ENCODE data around the gene CRB3.

DNA sequence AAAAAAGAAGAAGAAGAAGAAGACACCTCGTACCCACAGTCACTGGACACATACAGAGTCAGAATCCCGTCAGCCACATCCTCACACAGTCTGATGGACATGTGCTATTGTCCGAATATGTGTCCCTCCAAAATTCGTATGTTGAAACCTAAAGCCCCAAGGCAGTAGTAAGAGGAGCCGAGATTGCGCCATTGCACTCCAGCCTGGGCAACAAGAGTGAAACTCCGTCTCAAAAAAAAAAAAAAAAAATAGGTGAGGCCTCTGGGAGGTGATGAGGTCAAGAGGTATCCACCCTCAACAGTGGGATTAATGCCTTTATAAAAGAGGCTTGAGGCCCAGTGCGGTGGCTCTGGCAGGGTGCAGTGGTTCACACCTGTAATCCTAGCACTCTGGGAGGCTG, 20.2 kb downstream of the CRB3 start:
- no peak for TF ChIP-seq POLR2A (IDR thresholded peaks at IDR 0.05)
- TF ChIP-seq, protein P1, sequence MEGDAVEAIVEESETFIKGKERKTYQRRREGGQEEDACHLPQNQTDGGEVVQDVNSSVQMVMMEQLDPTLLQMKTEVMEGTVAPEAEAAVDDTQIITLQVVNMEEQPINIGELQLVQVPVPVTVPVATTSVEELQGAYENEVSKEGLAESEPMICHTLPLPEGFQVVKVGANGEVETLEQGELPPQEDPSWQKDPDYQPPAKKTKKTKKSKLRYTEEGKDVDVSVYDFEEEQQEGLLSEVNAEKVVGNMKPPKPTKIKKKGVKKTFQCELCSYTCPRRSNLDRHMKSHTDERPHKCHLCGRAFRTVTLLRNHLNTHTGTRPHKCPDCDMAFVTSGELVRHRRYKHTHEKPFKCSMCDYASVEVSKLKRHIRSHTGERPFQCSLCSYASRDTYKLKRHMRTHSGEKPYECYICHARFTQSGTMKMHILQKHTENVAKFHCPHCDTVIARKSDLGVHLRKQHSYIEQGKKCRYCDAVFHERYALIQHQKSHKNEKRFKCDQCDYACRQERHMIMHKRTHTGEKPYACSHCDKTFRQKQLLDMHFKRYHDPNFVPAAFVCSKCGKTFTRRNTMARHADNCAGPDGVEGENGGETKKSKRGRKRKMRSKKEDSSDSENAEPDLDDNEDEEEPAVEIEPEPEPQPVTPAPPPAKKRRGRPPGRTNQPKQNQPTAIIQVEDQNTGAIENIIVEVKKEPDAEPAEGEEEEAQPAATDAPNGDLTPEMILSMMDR (IDR thresholded peaks at IDR 0.05) = no peak
